CD4-positive, alpha-beta T cell (primary cell): ENCODE results near the gene CEP350. TPM values are rescaled to one million over a fixed set of nuclear protein-coding genes. Genes with fewer than 3 reads are reported as not detected.
"Not testable (repeated sequence)": the region's sequence is repeated elsewhere in the genome, so short reads cannot be mapped to it uniquely, and the experiment has no call there.

Source experiments
- ATAC-seq: fragments of 200-7000 bp; cut with Tn5 transposase; one replicate; pipeline ENCODE4 v1.10.0; 2022; ENCODE audit warnings: mild to moderate bottlenecking; ENCODE audit not compliant: poor library complexity
- CTCF ChIA-PET: fragments of 350-600 bp; sonication (Branson Sonifier 250); formaldehyde crosslinking; loops from one replicate; lab custom pipeline; 2021; ENCODE audit warnings: antibody characterized with exemption, inconsistent platforms; lab: Charles Lee
- POLR2A ChIA-PET: fragments of 350-600 bp; sonication (Branson Sonifier 250); formaldehyde crosslinking; loops from one replicate; lab custom pipeline; 2021; ENCODE audit warnings: antibody characterized with exemption, inconsistent platforms; lab: Charles Lee
- DNase-seq, 14 experiments: peaks; one replicate each; pipeline ENCODE4 v3.0.0-alpha.2; 2013 to 2020; ENCODE audit warnings: mixed read lengths in 2 of 14
- H3K27ac ChIP-seq, 2 donors: one replicate each; pipeline versions ENCODE4 v1.5.1 to v1.7.0; 2013; ENCODE audit warnings: low read length in 2 of 2, low read depth in 1 of 2, mild to moderate bottlenecking in 1 of 2
- H3K27me3 ChIP-seq, 2 experiments: 1 replicate in 1 of 2; 2 replicates in 1 of 2; pipeline versions ENCODE4 v1.6.1 to v1.7.0; 2013; ENCODE audit warnings: low read length in 2 of 2, control low read depth in 1 of 2, mild to moderate bottlenecking in 1 of 2, moderate library complexity in 1 of 2; ENCODE audit not compliant: insufficient read depth in 2 of 2, control insufficient read depth in 1 of 2
- H3K36me3 ChIP-seq: one replicate; pipeline ENCODE4 v1.6.1; 2013; ENCODE audit warnings: low read length, control low read depth; ENCODE audit not compliant: insufficient read depth
- H3K4me1 ChIP-seq: one replicate; pipeline ENCODE4 v1.6.1; 2013; ENCODE audit warnings: low read length, control low read depth; ENCODE audit not compliant: insufficient read depth
- H3K4me3 ChIP-seq: one replicate; pipeline ENCODE4 v1.5.1; 2013; ENCODE audit warnings: mild to moderate bottlenecking, low read length, moderate library complexity
- H3K9me3 ChIP-seq, 2 experiments: 1 replicate in 1 of 2; 2 replicates in 1 of 2; pipeline versions ENCODE4 v1.6.1 to v1.7.0; 2013; ENCODE audit warnings: low read length in 2 of 2, mild to moderate bottlenecking in 2 of 2, control low read depth in 1 of 2, moderate library complexity in 1 of 2; ENCODE audit not compliant: control insufficient read depth in 1 of 2, insufficient read depth in 1 of 2
- H3K27ac Mint-ChIP-seq: one replicate; pipeline ENCODE4 v1.8.0; 2020; ENCODE audit warnings: mixed read lengths
- H3K27me3 Mint-ChIP-seq: one replicate; pipeline ENCODE4 v1.8.0; 2021; ENCODE audit warnings: mixed read lengths
- H3K36me3 Mint-ChIP-seq: one replicate; pipeline ENCODE4 v1.8.0; 2021; ENCODE audit warnings: low read depth, mixed read lengths
- H3K4me1 Mint-ChIP-seq: one replicate; pipeline ENCODE4 v1.8.0; 2021; ENCODE audit warnings: low read depth, mixed read lengths
- H3K4me3 Mint-ChIP-seq: one replicate; pipeline ENCODE4 v1.8.0; 2020; ENCODE audit warnings: mild to moderate bottlenecking, mixed read lengths
- H3K9me3 Mint-ChIP-seq: one replicate; pipeline ENCODE4 v1.8.0; 2020; ENCODE audit warnings: mixed read lengths
- intact Hi-C, 2 experiments: fragments of 100-400 bp; cut with DNase I in 1 of 2; cut with micrococcal nuclease in 1 of 2; formaldehyde crosslinking; loops; one replicate each; pipeline versions ENCODE4 v1.15.1 to v1.9.0; 2023 to 2025; cut with DNase I, micrococcal nuclease
- total RNA-seq, 174 experiments: library from RNA in 2 of 174; stranded (reverse) in 2 of 174; gene quantifications; one replicate each; pipeline ENCODE4 v1.2.3 and lab custom pipeline; 2021 to 2026
- TF ChIP-seq, protein P1 (sequence below): fragments of 200-600 bp; IDR thresholded peaks from one replicate; pipeline ENCODE4 v1.8.0; 2022; ENCODE audit warnings: antibody characterized with exemption, mild to moderate bottlenecking

Gene CEP350
- total RNA-seq, 2 experiments from 2014 or later = 45.5 to 51.4 TPM

DNA sequence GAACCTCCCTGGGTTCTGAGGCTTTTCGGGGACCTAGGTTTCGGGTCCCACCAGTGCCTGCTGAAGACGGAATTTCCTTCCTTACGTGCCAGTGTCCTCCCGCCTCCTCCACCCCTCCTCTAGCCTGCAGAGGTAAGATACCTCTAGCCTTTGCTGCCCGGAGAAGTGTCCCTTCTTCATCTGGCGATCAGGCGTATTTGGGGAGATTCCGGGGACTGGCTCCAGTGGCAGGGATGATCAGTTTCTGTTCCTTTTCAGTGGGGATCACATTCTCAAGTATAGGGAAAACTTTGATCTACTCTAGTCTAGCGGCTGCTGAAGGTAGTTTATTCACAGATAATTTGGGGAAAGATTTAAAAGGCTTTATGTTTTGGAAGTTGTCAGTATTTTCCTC lies 674 bp downstream of the CEP350 start:
- H3K36me3 Mint-ChIP-seq = peaks cover 10% of the 10 kb centered on the region
- peak overlapping the region; percentile 94 for H3K27ac Mint-ChIP-seq
- ATAC-seq (no peak), DNase-seq (no peak)
- TF ChIP-seq, protein P1, sequence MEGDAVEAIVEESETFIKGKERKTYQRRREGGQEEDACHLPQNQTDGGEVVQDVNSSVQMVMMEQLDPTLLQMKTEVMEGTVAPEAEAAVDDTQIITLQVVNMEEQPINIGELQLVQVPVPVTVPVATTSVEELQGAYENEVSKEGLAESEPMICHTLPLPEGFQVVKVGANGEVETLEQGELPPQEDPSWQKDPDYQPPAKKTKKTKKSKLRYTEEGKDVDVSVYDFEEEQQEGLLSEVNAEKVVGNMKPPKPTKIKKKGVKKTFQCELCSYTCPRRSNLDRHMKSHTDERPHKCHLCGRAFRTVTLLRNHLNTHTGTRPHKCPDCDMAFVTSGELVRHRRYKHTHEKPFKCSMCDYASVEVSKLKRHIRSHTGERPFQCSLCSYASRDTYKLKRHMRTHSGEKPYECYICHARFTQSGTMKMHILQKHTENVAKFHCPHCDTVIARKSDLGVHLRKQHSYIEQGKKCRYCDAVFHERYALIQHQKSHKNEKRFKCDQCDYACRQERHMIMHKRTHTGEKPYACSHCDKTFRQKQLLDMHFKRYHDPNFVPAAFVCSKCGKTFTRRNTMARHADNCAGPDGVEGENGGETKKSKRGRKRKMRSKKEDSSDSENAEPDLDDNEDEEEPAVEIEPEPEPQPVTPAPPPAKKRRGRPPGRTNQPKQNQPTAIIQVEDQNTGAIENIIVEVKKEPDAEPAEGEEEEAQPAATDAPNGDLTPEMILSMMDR = no peak
- H3K9me3 Mint-ChIP-seq = no peaks in the 10 kb centered on the region
- H3K4me3 ChIP-seq = peak overlapping the region; percentile 87
- peak overlapping the region; percentile 96 for H3K4me3 Mint-ChIP-seq
- CTCF ChIA-PET = interaction anchor here (1.4 to 2.2 kb wide), 3 partner anchors 14 to 249 kb away, joined by 3 to 8 read pairs (median 3); no protein-coding TSS in a partner anchor
- POLR2A ChIA-PET = interaction anchor here (0.6 to 4.1 kb wide), 2 partner anchors 73 to 635 kb away, joined by 3 to 113 read pairs; partner anchors contain the start of gene TOR1AIP1
- peaks cover 23% of the 10 kb centered on the region for H3K4me1 ChIP-seq
- H3K9me3 ChIP-seq = no peaks in the 10 kb centered on the region
- no peaks in the 10 kb centered on the region for H3K36me3 ChIP-seq
- no peaks in the 10 kb centered on the region for H3K27me3 Mint-ChIP-seq
- H3K4me1 Mint-ChIP-seq = peaks cover 77% of the 10 kb centered on the region
- peak overlapping the region; percentile 69 to 90 for H3K27ac ChIP-seq
- H3K27me3 ChIP-seq = no peaks in the 10 kb centered on the region
- intact Hi-C loops = loop anchor here in 1 of 2 experiments (5.0 to 10.0 kb wide), 2 partner anchors 680 to 928 kb away; partner anchors contain the start of genes FAM20B and XPR1

DNA sequence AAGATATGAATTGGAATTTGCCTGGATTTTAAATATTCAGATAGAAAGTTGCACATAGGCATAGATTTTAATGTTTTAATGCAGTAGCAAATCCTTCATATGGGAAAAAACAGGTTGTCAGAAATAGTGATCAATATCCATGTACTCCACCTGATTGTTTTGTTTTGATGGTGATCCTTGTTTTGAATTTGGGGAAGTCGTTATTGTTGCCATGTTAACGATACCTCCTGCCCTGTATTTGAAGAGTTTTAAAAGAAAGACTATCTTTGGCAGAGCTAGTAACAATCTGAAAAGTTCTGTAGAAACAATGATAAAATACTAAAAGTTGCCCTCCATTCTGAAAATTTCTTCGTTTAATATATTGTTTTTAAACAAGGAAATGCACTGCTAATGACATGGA lies 1.1 kb downstream of the CEP350 start:
- intact Hi-C loops = loop anchor here in 1 of 2 experiments (2.0 to 10.0 kb wide), 3 partner anchors 197 to 928 kb away; partner anchors contain the start of genes FAM20B and XPR1
- DNase-seq (no peak), ATAC-seq (no peak)
- Histone ChIP-seq H3K27me3 (no peaks in the 10 kb centered on the region), H3K27ac (no peak overlapping the region), H3K4me3 (peak overlapping the region; percentile 87), H3K9me3 (no peaks in the 10 kb centered on the region), H3K4me1 (peaks cover 23% of the 10 kb centered on the region), H3K36me3 (no peaks in the 10 kb centered on the region)
- Mint-ChIP-seq H3K27ac (peak overlapping the region; percentile 94), H3K4me1 (peaks cover 79% of the 10 kb centered on the region), H3K27me3 (no peaks in the 10 kb centered on the region), H3K4me3 (peak overlapping the region; percentile 96), H3K36me3 (peaks cover 10% of the 10 kb centered on the region), H3K9me3 (no peaks in the 10 kb centered on the region)
- CTCF ChIA-PET = interaction anchor here (1.4 to 2.2 kb wide), 3 partner anchors 14 to 249 kb away, joined by 3 to 8 read pairs (median 3); no protein-coding TSS in a partner anchor
- TF ChIP-seq, protein P1 = no peak
- POLR2A ChIA-PET = interaction anchor here (0.6 to 4.1 kb wide), 2 partner anchors 32 to 74 kb away, joined by 3 to 113 read pairs; partner anchors contain the start of gene TOR1AIP1

DNA sequence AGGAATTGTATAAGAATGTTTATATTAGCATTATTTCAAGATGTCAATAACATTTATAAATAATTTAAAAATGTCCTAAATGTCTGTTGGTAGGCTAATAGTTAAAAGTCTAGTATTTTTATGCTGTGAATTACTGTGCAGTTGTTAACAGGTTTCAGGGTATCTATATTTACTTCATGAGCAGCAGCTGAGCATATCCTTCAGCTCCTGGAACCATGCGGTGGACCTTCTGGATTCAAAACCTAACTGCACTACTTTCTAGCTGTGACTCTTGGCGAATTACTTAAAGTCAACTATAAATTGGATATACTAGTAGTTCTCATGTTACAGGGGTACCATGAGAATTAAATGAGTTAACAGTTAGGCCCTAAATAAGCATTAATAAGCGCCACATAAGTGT lies 3.7 kb downstream of the CEP350 start:
- no peaks in the 10 kb centered on the region for H3K27me3 Mint-ChIP-seq
- peaks cover 12% of the 10 kb centered on the region for H3K36me3 ChIP-seq
- POLR2A ChIA-PET = no interaction called here
- H3K9me3 ChIP-seq = peaks cover 0 to 8% of the 10 kb centered on the region in 2 experiments
- no peaks in the 10 kb centered on the region for H3K9me3 Mint-ChIP-seq
- ATAC-seq (no peak), DNase-seq (no peak)
- peaks cover 30% of the 10 kb centered on the region for H3K36me3 Mint-ChIP-seq
- CTCF ChIA-PET = no interaction called here
- no peak overlapping the region for H3K4me3 ChIP-seq
- no peak overlapping the region for H3K27ac Mint-ChIP-seq
- intact Hi-C loops = loop anchor here in 1 of 2 experiments (5.0 to 10.0 kb wide), 2 partner anchors 676 to 931 kb away; partner anchors contain the start of genes FAM20B and XPR1
- peaks cover 14% of the 10 kb centered on the region for H3K4me1 ChIP-seq
- peaks cover 76% of the 10 kb centered on the region for H3K4me1 Mint-ChIP-seq
- H3K4me3 Mint-ChIP-seq = no peak overlapping the region
- TF ChIP-seq, protein P1 = no peak
- H3K27ac ChIP-seq = no peak overlapping the region
- no peaks in the 10 kb centered on the region for H3K27me3 ChIP-seq

DNA sequence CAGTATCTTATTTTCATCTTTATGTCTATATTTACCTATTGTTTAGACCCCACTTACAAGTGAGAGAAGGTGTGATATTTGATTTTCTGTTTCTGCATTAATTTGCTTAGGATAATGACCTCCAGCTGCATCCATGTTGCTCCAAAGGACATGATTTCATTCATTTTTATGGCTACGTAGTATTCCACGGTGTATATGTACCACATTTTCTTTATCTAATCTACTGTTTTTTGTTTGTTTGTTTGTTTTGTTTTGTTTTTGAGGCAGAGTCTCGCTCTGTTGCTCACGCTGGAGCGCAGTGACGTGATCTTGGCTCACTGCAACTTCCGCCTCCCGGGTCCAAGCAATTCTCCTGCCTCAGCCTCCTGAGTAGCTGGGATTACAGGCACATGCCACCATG lies 7.6 kb downstream of the CEP350 start:
- H3K27ac ChIP-seq, DNase-seq, H3K27ac Mint-ChIP-seq, H3K9me3 Mint-ChIP-seq, CTCF ChIA-PET, H3K27me3 Mint-ChIP-seq, POLR2A ChIA-PET, H3K4me3 ChIP-seq, ATAC-seq, intact Hi-C loops, H3K4me1 ChIP-seq, H3K4me3 Mint-ChIP-seq, H3K27me3 ChIP-seq: not testable (repeated sequence)
- peaks cover 43% of the 10 kb centered on the region for H3K36me3 Mint-ChIP-seq
- peaks cover 12% of the 10 kb centered on the region for H3K36me3 ChIP-seq
- H3K4me1 Mint-ChIP-seq = peaks cover 64% of the 10 kb centered on the region
- H3K9me3 ChIP-seq = peaks cover 8 to 13% of the 10 kb centered on the region in 2 experiments
